K562 (cell line): ENCODE measurements around the gene LHX3. TPM values are rescaled to one million over a fixed set of nuclear protein-coding genes. Genes with fewer than 3 reads are reported as not detected.
A peak's percentile ranks its signal among the peaks of the same experiment; 100 is the strongest.
"Not testable (repeated sequence)": the region's sequence is repeated elsewhere in the genome, so short reads cannot be mapped to it uniquely, and the experiment has no call there.

Experiments
- ATAC-seq: fragments of 200-7000 bp; cut with Tn5 transposase; 3 replicates; pipeline ENCODE4 v1.9.1; 2020; ENCODE audit warnings: moderate library complexity
- BruUV-seq: library from RNA; stranded (reverse); fragments of 400-500 nt; replicated peaks from 2 replicates; lab custom pipeline; 2021; lab: Mats Ljungman, UMichigan
- CTCF ChIA-PET: fragments of 300-600 bp; formaldehyde crosslinking; extraction: SDS; loops from one replicate; lab custom pipeline; 2021; ENCODE audit warnings: low intra/inter-chr PET ratio; lab: Yijun Ruan, JAX
- POLR2A ChIA-PET: fragments of 300-600, 350-650 bp; sonication (Branson Sonifier 250); formaldehyde crosslinking; extraction: SDS; loops from one replicate; lab custom pipeline; 2021; ENCODE audit warnings: antibody characterized with exemption, inconsistent platforms; lab: Yijun Ruan, JAX
- DNase-seq, 4 experiments: peaks; one replicate each; pipeline versions ENCODE4 v3.0.0 to v3.0.0-alpha.2; 2011 to 2018; ENCODE audit warnings: low spot score in 3 of 4, mixed read lengths in 3 of 4; ENCODE audit errors: extremely low read depth in 1 of 4
- FAIRE-seq: peaks from 2 replicates; lab custom pipeline; 2011; peaks lifted over from hg19 to GRCh38; lab: Jason Lieb, UNC
- H2AFZ ChIP-seq: 2 replicates; pipeline ENCODE4 v1.6.0; 2011; ENCODE audit warnings: low read depth, low read length, control low read depth, inconsistent platforms
- H3K27ac ChIP-seq: fragments of 200-600 bp; 3 replicates; pipeline ENCODE4 v1.8.0; 2011; ENCODE audit warnings: low read depth, mild to moderate bottlenecking, control low read depth, inconsistent platforms, low read length, moderate library complexity, mixed read lengths; ENCODE audit errors: extremely low read depth
- H3K27me3 ChIP-seq, 2 experiments: fragments of 300-600 bp in 1 of 2; 2 replicates in 1 of 2; 3 replicates in 1 of 2; pipeline versions ENCODE4 v1.6.0 to v1.8.0; 2011; ENCODE audit warnings: inconsistent platforms in 2 of 2, low read length in 2 of 2, mild to moderate bottlenecking in 1 of 2, mixed read lengths in 1 of 2, moderate library complexity in 1 of 2; ENCODE audit not compliant: control insufficient read depth in 2 of 2, insufficient read depth in 2 of 2
- H3K36me3 ChIP-seq: fragments of 300-600 bp; 3 replicates; pipeline ENCODE4 v1.8.0; 2011; ENCODE audit warnings: mild to moderate bottlenecking, low read length, inconsistent platforms; ENCODE audit not compliant: control insufficient read depth, insufficient read depth
- H3K4me1 ChIP-seq, 2 experiments: fragments of 200-600 bp in 1 of 2; replicated peaks in 1 of 2; 2 replicates in 1 of 2; 3 replicates in 1 of 2; pipeline versions ENCODE4 v1.5.1 to v1.8.0; 2011; ENCODE audit warnings: inconsistent platforms in 2 of 2, low read length in 2 of 2, mild to moderate bottlenecking in 1 of 2, mixed read lengths in 1 of 2, moderate library complexity in 1 of 2; ENCODE audit not compliant: control insufficient read depth in 2 of 2, insufficient read depth in 2 of 2
- H3K4me2 ChIP-seq: 2 replicates; pipeline ENCODE4 v1.6.1; 2011; ENCODE audit warnings: low read length, control low read depth, inconsistent platforms, mixed read lengths; ENCODE audit not compliant: insufficient read depth
- H3K4me3 ChIP-seq: fragments of 200-600 bp; sonication (generic), shearing (Covaris generic); 2 replicates; pipeline ENCODE4 v1.5.1; 2016; ENCODE audit warnings: control low read depth, inconsistent platforms
- H3K79me2 ChIP-seq: fragments of 200-600 bp; 3 replicates; pipeline ENCODE4 v1.8.0; 2011; ENCODE audit warnings: low read length, inconsistent platforms; ENCODE audit not compliant: control insufficient read depth, insufficient read depth
- H3K9ac ChIP-seq, 2 experiments: 2 replicates each; pipeline versions ENCODE4 v1.6.0 to v1.6.1; 2011; ENCODE audit warnings: low read depth in 2 of 2, low read length in 2 of 2, control low read depth in 1 of 2, inconsistent platforms in 1 of 2, mild to moderate bottlenecking in 1 of 2, mixed read lengths in 1 of 2; ENCODE audit not compliant: insufficient read depth in 1 of 2
- H3K9me1 ChIP-seq: one replicate; pipeline ENCODE4 v1.6.0; 2011; ENCODE audit warnings: inconsistent platforms, mild to moderate bottlenecking, low read length, moderate library complexity; ENCODE audit not compliant: control insufficient read depth, insufficient read depth
- H3K9me3 ChIP-seq: replicated peaks from 2 replicates; pipeline ENCODE4 v1.5.1; 2011; ENCODE audit warnings: low read depth, low read length, inconsistent platforms; ENCODE audit not compliant: control insufficient read depth, insufficient read depth
- H4K20me1 ChIP-seq: replicated peaks from 2 replicates; pipeline ENCODE4 v1.6.1; 2011; ENCODE audit warnings: low read length, inconsistent platforms, mixed read lengths; ENCODE audit not compliant: control insufficient read depth, insufficient read depth
- HNRNPL ChIP-seq: fragments of 200-400 bp; formaldehyde crosslinking; IDR thresholded peaks from 2 replicates; pipeline ENCODE4 v1.6.1; 2017; ENCODE audit warnings: low read depth, mild to moderate bottlenecking, low read length
- POLR2G ChIP-seq: fragments of 200-400 bp; formaldehyde crosslinking; IDR thresholded peaks from 2 replicates; pipeline ENCODE4 v1.6.1; 2017; ENCODE audit warnings: low read depth, mild to moderate bottlenecking, antibody characterized with exemption, low read length, moderate library complexity
- RBFOX2 ChIP-seq: fragments of 200-400 bp; formaldehyde crosslinking; IDR thresholded peaks from 2 replicates; pipeline ENCODE4 v1.6.1; 2017; ENCODE audit warnings: low read depth, mild to moderate bottlenecking, low read length, moderate library complexity
- WGBS: fragments of 100-300 bp; shearing (Covaris generic); methylation state at CpG from one replicate; pipeline ENCODE4 v1.1.6; 2016; ENCODE audit warnings: low coverage, mixed read lengths; ENCODE audit not compliant: insufficient coverage; ENCODE audit errors: missing lambda C conversion rate; 5-methylcytosine and 5-hydroxymethylcytosine counted together
- in situ Hi-C: fragments of 300-500 bp; cut with MboI; formaldehyde crosslinking; loops from 4 replicates; pipeline ENCODE4 v1.15.0; 2018; ENCODE audit warnings: inconsistent platforms, mixed read lengths
- intact Hi-C: fragments of 100-400 bp; cut with micrococcal nuclease; formaldehyde crosslinking; loops from 2 replicates; pipeline ENCODE4 v1.14.2; 2022
- polyA plus RNA-seq, 8 experiments: library from polyadenylated mRNA; depleted of rRNA in 4 of 8; stranded (reverse) in 5 of 8; unstranded in 3 of 8; fragments of >200 nt; fragmentation: Nextera tagmentation in 2 of 8; fragmentation: Illumina TruSeq in 1 of 8; extraction: Ambion mirVana in 2 of 8; extraction: Trizol in 1 of 8; gene quantifications; 2 replicates each; pipeline versions ENCODE4 v1.2.1 to v1.2.3, GENCODE V29; 2011 to 2014; ENCODE audit warnings: inconsistent platforms in 1 of 8, missing spikeins in 1 of 8
- total RNA-seq, 7 experiments: library from RNA; depleted of rRNA in 6 of 7; stranded (reverse); fragments of >200 nt in 6 of 7; fragmentation: Illumina TruSeq in 2 of 7; extraction: Trizol in 2 of 7; gene quantifications; 2 replicates each; pipeline versions ENCODE4 v1.2.1 to v1.2.3, GENCODE V29; 2011 to 2021; ENCODE audit warnings: low replicate concordance in 1 of 7

Gene LHX3
- total and polyA plus RNA-seq, 9 of the 15 experiments (the other 6 are each of a cell fraction or from before 2014, with no cell fraction given) = 0.09 TPM; not detected in 8

DNA sequence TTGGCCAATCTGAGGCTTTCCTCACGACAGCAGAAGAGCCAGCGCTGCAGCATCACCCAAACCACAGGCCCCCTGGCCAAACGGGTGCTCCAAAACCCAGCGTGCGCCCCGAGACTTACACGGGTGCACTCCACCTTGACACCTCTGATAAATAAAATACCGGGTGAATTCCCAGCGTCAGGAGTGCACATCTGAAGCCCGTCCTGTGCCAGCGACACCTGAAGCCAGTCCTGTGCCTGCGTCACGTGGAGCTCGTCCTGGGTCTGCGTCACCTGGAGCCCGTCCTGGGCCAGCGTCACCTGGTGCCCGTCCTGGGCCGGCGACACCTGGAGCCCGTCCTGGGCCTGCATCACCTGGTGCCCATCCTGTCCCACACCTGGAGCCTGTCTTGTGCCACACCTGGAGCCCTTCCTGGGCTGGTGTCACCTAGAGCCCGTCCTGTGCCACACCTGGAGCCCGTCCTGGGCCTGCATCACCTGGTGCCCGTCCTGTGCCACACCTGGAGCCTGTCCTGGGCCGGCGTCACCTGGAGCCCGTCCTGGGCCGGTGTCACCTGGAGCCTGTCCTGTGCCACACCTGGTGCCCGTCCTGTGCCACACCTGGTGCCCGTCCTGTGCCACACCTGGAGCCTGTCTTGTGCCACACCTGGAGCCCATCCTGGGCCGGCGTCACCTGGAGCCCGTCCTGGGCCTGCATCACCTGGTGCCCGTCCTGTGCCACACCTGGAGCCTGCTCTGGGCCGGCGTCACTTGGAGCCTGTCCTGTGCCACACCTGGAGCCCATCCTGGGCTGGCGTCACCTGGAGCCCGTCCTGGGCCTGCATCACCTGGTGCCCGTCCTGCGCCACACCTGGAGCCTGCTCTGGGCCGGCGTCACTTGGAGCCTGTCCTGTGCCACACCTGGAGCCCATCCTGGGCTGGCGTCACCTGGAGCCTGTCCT, 31.8 kb upstream of the LHX3 start:
- H3K4me3 ChIP-seq, H3K27me3 ChIP-seq, BruUV-seq, intact Hi-C loops, FAIRE-seq, H2AFZ ChIP-seq, DNase-seq, H3K27ac ChIP-seq, H3K9ac ChIP-seq, in situ Hi-C loops, H3K9me3 ChIP-seq, CTCF ChIA-PET, H3K4me2 ChIP-seq, ATAC-seq: not testable (repeated sequence)
- H3K4me1 ChIP-seq = peaks cover 29 to 74% of the 10 kb centered on the region in 2 experiments
- WGBS = 89% methylated on average over 23 of the region's 43 CpGs
- POLR2A ChIA-PET = interaction anchor here (0.7 kb wide), 1 partner anchor 462 kb away, joined by 3 read pairs; no protein-coding TSS in a partner anchor
- H3K9me1 ChIP-seq = peaks cover 14% of the 10 kb centered on the region
- TF ChIP-seq RBFOX2 (peak; percentile 41; the same call in 1 of the 2 replicates), POLR2G (peak; percentile 18; the same call in 1 of the 2 replicates), HNRNPL (peak; percentile 94)
- peaks cover 41% of the 10 kb centered on the region for H4K20me1 ChIP-seq
- H3K79me2 ChIP-seq = peaks cover 87% of the 10 kb centered on the region
- H3K36me3 ChIP-seq = peaks cover 62% of the 10 kb centered on the region
